Stomach (tissue), 9 donors: ENCODE measurements around the gene PDIA5. TPM values are rescaled to one million over a fixed set of nuclear protein-coding genes. Genes with fewer than 3 reads are reported as not detected.
"Not testable (repeated sequence)": the region's sequence is repeated elsewhere in the genome, so short reads cannot be mapped to it uniquely, and the experiment has no call there.

Experiments used
- DNase-seq, 2 donors: peaks; one replicate each; pipeline versions ENCODE4 v3.0.0 to v3.0.0-alpha.2; 2013 to 2019
- H3K27ac ChIP-seq, 5 donors: fragments of 200-600 bp in 4 of 5; sonication (generic) in 4 of 5; one replicate each; pipeline ENCODE4 v1.5.1; 2013 to 2019; ENCODE audit warnings: mild to moderate bottlenecking in 1 of 5, moderate library complexity in 1 of 5
- H3K27me3 ChIP-seq, 3 donors: fragments of 200-600 bp; sonication (generic); one replicate each; pipeline ENCODE4 v1.5.1; 2017 to 2019; ENCODE audit warnings: mixed run types in 1 of 3
- H3K36me3 ChIP-seq, 4 donors: fragments of 200-600 bp; sonication (generic); 1 replicate in 3 of 4; 2 replicates in 1 of 4; pipeline ENCODE4 v1.5.1; 2016 to 2019
- H3K4me1 ChIP-seq, 4 donors: fragments of 200-600 bp; sonication (generic); one replicate each; pipeline ENCODE4 v1.5.1; 2016 to 2019
- H3K4me3 ChIP-seq, 4 donors: fragments of 200-600 bp; sonication (generic) in 3 of 4; one replicate each; pipeline ENCODE4 v1.5.1; 2016 to 2019; ENCODE audit warnings: mild to moderate bottlenecking in 1 of 4
- H3K9me3 ChIP-seq, 4 donors: fragments of 200-600 bp; sonication (generic); one replicate each; pipeline ENCODE4 v1.5.1; 2016 to 2019
- CTCF ChIP-seq, 7 experiments: fragments of 450-650 bp in 4 of 7; fragments of 200-600 bp in 3 of 7; sonication (generic) in 3 of 7; IDR thresholded peaks; one replicate each; pipeline ENCODE4 v1.5.1; 2016 to 2019; ENCODE audit warnings: antibody characterized with exemption in 7 of 7, control low read depth in 2 of 7, mild to moderate bottlenecking in 1 of 7
- EP300 ChIP-seq: sonication (generic); formaldehyde crosslinking; IDR thresholded peaks from one replicate; pipeline ENCODE4 v1.6.1; 2017; ENCODE audit warnings: antibody characterized with exemption
- POLR2A ChIP-seq, 4 donors: fragments of 450-650 bp; IDR thresholded peaks; one replicate each; pipeline ENCODE4 v1.6.1; 2016; ENCODE audit warnings: antibody characterized with exemption in 4 of 4, control low read depth in 2 of 4, mild to moderate bottlenecking in 1 of 4, moderate library complexity in 1 of 4
- POLR2AphosphoS5 ChIP-seq, 3 donors: sonication (generic); formaldehyde crosslinking; IDR thresholded peaks; one replicate each; pipeline ENCODE4 v1.6.1; 2016; ENCODE audit warnings: antibody characterized with exemption in 3 of 3
- WGBS, 5 donors: extraction: QIAGEN DNeasy Blood & Tissue Kit in 3 of 5; methylation state at CpG; one replicate each; pipeline versions ENCODE4 v1.1.5 to v1.1.7; 2013 to 2018; 5-methylcytosine and 5-hydroxymethylcytosine counted together
- intact Hi-C: fragments of 100-400 bp; cut with DNase I; formaldehyde crosslinking; loops from one replicate; pipeline ENCODE4 v1.15.1; 2023; ENCODE audit warnings: low total_unique reads
- polyA plus RNA-seq, 3 donors: library from polyadenylated mRNA; stranded (reverse); fragments of 200-250 nt; gene quantifications; one replicate each; pipeline ENCODE4 v1.2.3, GENCODE V29; 2013
- total RNA-seq, 5 donors: library from RNA; depleted of rRNA; stranded (reverse); fragments of >200 nt; gene quantifications; one replicate each; pipeline versions ENCODE4 v1.1.0 to v1.2.3, GENCODE V29; 2014 to 2016
- donor health status: healthy with polysubstance abuse.
- donor health status: Bipolar disorder and iron deficiency.
- donor health status: healthy.

PDIA5 gene
- total and polyA plus RNA-seq, 8 donors: 13.9 to 75.3 (median 35.0) TPM

- no peaks in the 10 kb centered on the region for H3K27me3 ChIP-seq
- intact Hi-C loops: no loop called here
- peaks cover 0 to 14% (median 3%) of the 10 kb centered on the region in 4 donors for H3K4me1 ChIP-seq
- H3K27ac ChIP-seq: no peak overlapping the region
- peaks cover 44 to 93% (median 91%) of the 10 kb centered on the region in 4 donors for H3K36me3 ChIP-seq
- no peak for TF ChIP-seq POLR2A (IDR thresholded peaks at IDR 0.05)
- no peak for TF ChIP-seq CTCF (IDR thresholded peaks at IDR 0.05)
- TF ChIP-seq EP300: no peak
- TF ChIP-seq POLR2AphosphoS5 (IDR thresholded peaks at IDR 0.05): no peak
- WGBS, 5 donors: 72 to 81% (median 73%) methylated on average over 12 of the region's 12 CpGs
- H3K4me3 ChIP-seq: no peak overlapping the region
- DNase-seq: peak in 1 of 2 donors; percentile 43
- H3K9me3 ChIP-seq: no peaks in the 10 kb centered on the region
Observed at GRCh38 chr3:123105201-123106189, 38.7 kb downstream of the PDIA5 start.

GRCh38 chr3:123110282-123110975 is 43.6 kb downstream of the PDIA5 start:
- intact Hi-C loops: no loop called here
- WGBS, 5 donors: 87 to 92% (median 89%) methylated on average over 19 of the region's 19 CpGs
- peaks cover 20 to 97% (median 95%) of the 10 kb centered on the region in 4 donors for H3K36me3 ChIP-seq

DNA sequence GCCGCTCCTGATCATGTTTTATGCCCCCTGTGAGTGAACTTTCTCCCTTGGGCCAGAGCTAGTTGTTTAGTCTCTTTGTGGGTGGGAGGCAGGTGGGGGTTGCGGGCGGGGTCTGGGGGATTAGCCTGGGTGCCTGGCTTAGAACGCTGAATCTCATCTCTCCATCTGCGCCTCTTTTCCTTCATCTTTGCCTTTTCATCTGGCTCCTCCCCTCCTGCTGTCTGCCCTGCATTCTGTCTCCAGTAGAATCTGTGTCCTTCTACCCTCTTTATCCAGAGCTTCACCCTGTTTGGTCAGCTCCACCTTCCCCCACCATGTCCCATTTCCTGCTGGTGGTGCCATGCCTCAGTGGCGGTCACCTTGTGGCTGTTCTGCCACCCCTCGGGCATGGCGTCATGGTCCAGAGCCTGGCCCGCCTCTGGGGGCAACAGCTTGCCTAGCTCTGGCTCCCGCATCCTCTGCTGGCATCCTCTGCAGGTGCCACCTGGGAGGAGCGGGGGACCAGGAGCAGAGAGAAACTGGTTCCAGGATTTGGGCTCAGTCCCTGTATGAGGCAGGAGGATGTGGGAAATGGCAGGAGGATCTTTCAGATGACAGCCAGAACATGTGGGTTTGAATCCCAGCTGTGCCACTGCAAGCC is 44.3 kb downstream of the PDIA5 start:
- Histone ChIP-seq H3K27me3 (no peaks in the 10 kb centered on the region), H3K27ac (no peak overlapping the region), H3K9me3 (no peaks in the 10 kb centered on the region), H3K4me1 (peaks cover 0 to 13% (median 0%) of the 10 kb centered on the region in 4 donors), H3K4me3 (no peak overlapping the region), H3K36me3 (peaks cover 26 to 97% (median 95%) of the 10 kb centered on the region in 4 donors)
- intact Hi-C loops: no loop called here
- TF ChIP-seq EP300 (no peak), CTCF (IDR thresholded peaks at IDR 0.05) (no peak), POLR2AphosphoS5 (IDR thresholded peaks at IDR 0.05) (no peak), POLR2A (IDR thresholded peaks at IDR 0.05) (no peak)
- 90 to 94% (median 92%) methylated on average over 10 to 11 of the region's 11 CpGs for WGBS, 5 donors
- no peak for DNase-seq

More at GRCh38 chr3:123110282-123110975, 43.6 kb downstream of the PDIA5 start:
- no peak overlapping the region for H3K27ac ChIP-seq
- no peak overlapping the region for H3K4me3 ChIP-seq
- H3K9me3 ChIP-seq: no peaks in the 10 kb centered on the region
- H3K4me1 ChIP-seq: peaks cover 0 to 13% (median 0%) of the 10 kb centered on the region in 4 donors
- no peaks in the 10 kb centered on the region for H3K27me3 ChIP-seq
- no peak for DNase-seq
- TF ChIP-seq POLR2AphosphoS5 (IDR thresholded peaks at IDR 0.05): no peak

DNA sequence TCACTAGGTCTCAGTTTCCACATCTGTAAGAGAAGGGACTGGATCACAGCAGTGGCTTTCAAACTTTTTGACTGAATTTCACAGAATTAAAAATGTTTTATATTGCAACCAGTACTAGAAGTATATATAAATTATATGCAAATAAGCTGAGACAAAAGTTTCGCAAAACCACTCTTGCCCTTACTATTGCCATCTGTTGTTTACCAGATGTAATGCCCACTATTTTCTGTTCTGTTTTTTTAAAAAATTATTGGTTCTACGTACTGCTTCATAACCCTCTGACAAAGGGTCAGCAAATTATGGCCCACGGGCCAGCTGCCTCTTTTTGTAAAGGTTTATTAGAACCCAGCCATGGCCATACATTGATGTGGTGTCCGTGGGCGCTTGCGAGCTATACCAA is 44.8 kb downstream of the PDIA5 start:
- peaks cover 0 to 13% (median 0%) of the 10 kb centered on the region in 4 donors for H3K4me1 ChIP-seq
- intact Hi-C loops: no loop called here
- H3K27me3 ChIP-seq: no peaks in the 10 kb centered on the region
- 91 to 96% (median 94%) methylated on average over 6 of the region's 6 CpGs for WGBS, 5 donors
- H3K4me3 ChIP-seq: no peak overlapping the region
- peaks cover 30 to 97% (median 95%) of the 10 kb centered on the region in 4 donors for H3K36me3 ChIP-seq
- DNase-seq: no peak
- no peak overlapping the region for H3K27ac ChIP-seq
- no peaks in the 10 kb centered on the region for H3K9me3 ChIP-seq
- no peak for TF ChIP-seq POLR2AphosphoS5 (IDR thresholded peaks at IDR 0.05)

- peaks cover 30 to 97% (median 94%) of the 10 kb centered on the region in 4 donors for H3K36me3 ChIP-seq
- intact Hi-C loops: no loop called here
- no peaks in the 10 kb centered on the region for H3K27me3 ChIP-seq
- TF ChIP-seq POLR2AphosphoS5 (IDR thresholded peaks at IDR 0.05) (no peak), POLR2A (IDR thresholded peaks at IDR 0.05) (no peak), EP300 (no peak), CTCF (IDR thresholded peaks at IDR 0.05) (no peak)
- H3K27ac ChIP-seq: no peak overlapping the region
- H3K4me3 ChIP-seq: no peak overlapping the region
- WGBS, 5 donors: 78 to 87% (median 85%) methylated on average over 5 of the region's 5 CpGs
- peaks cover 0 to 13% (median 0%) of the 10 kb centered on the region in 4 donors for H3K4me1 ChIP-seq
- no peak for DNase-seq
- no peaks in the 10 kb centered on the region for H3K9me3 ChIP-seq
Observed at GRCh38 chr3:123112232-123112631, 45.4 kb downstream of the PDIA5 start.

DNA sequence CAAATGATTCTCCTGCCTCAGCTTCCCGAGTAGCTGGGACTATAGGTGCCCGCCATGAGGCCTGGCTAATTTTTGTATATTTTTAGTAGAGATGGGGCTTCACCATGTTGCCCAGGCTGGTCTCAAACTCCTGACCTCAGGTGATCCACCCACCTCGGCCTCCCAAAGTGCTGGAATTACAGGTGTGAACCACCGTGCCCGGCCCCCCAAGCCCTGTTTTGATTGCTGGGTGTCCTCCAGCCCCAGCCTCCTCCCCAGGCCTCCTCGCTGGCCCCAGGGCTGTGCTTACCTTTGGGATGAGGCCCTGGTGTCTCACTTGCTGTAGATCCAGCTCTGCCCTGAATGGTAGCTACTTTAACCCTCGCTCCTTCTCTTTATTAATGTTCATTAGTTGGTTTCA is 45.8 kb downstream of the PDIA5 start:
- DNase-seq, H3K27me3 ChIP-seq, H3K9me3 ChIP-seq, H3K27ac ChIP-seq, intact Hi-C loops, H3K4me3 ChIP-seq: not testable (repeated sequence)
- peaks cover 0 to 13% (median 0%) of the 10 kb centered on the region in 4 donors for H3K4me1 ChIP-seq
- 93 to 100% (median 96%) methylated on average over 6 to 7 of the region's 7 CpGs for WGBS, 5 donors
- H3K36me3 ChIP-seq: peaks cover 26 to 97% (median 94%) of the 10 kb centered on the region in 4 donors
